Retinal pigment epithelial cell (primary cell): Measurements from ENCODE around the gene INKA1.

Experiments
- DNase-seq: peaks from one replicate; pipeline ENCODE4 v3.0.0-alpha.2; 2010; ENCODE audit warnings: low read depth
- H3K4me3 ChIP-seq: 2 replicates; pipeline ENCODE4 v1.5.1; 2011; ENCODE audit warnings: mild to moderate bottlenecking, low read length, control low read depth, moderate library complexity
- TF ChIP-seq, protein P1 (sequence below): conservative IDR thresholded peaks from 2 replicates; pipeline ENCODE4 v1.5.1; 2011; ENCODE audit warnings: low read depth, low read length, control low read depth, inconsistent platforms

Gene INKA1

DNA sequence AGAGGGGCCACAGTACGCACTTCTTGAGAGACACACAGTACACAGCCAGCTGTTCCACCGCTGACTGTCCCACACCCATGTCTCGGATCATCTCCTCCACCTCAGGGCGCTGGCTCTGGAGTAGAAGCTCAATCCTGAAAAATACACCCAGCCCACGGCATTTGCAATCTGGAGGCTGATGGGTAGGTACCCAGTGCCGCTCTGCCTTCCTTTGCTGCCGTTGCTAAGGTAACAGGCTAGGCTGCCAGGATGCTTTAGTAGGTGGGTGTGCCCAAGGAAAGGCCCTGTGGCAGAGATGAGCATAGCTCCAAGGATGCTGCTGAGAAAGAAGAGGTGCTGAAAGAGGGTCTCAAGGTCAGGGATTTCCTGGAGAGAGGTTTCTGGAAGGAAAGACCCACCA is 38.7 kb downstream of the INKA1 start:
- TF ChIP-seq, protein P1, sequence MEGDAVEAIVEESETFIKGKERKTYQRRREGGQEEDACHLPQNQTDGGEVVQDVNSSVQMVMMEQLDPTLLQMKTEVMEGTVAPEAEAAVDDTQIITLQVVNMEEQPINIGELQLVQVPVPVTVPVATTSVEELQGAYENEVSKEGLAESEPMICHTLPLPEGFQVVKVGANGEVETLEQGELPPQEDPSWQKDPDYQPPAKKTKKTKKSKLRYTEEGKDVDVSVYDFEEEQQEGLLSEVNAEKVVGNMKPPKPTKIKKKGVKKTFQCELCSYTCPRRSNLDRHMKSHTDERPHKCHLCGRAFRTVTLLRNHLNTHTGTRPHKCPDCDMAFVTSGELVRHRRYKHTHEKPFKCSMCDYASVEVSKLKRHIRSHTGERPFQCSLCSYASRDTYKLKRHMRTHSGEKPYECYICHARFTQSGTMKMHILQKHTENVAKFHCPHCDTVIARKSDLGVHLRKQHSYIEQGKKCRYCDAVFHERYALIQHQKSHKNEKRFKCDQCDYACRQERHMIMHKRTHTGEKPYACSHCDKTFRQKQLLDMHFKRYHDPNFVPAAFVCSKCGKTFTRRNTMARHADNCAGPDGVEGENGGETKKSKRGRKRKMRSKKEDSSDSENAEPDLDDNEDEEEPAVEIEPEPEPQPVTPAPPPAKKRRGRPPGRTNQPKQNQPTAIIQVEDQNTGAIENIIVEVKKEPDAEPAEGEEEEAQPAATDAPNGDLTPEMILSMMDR: no peak
- no peak overlapping the region for H3K4me3 ChIP-seq
- DNase-seq: no peak

DNA sequence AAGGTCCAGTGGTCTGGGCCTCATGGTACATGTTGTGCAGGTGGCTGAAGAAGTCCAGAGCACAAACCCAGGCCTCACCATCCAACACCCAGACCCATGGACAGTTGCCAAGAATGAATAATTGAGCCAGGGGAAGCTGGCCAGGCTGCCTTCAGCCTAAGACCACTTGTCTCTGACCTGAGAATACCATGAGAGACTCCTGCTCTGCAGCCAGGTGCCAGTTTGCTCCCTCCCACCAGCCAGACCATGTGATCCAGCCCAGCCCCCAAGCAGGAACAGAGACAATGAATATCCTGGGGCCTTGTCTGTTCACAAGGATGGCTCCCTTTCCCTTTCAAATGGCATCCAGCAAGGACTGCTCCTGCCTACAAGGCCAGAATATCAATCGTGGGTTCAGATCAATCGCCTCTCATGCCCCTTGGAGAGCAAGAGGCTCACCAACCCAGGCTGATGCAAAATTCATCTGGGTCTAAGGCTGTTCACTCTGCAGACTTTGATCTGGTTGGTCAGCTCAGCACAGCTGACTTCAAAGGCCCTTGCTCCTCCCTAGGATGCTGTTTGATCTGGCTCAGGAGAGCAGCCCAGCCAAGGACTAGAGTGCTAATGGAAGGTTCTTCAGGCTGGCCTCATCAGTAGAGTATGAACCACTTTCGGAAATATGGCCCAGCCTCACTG is 39.9 kb downstream of the INKA1 start:
- TF ChIP-seq, protein P1: no peak

DNA sequence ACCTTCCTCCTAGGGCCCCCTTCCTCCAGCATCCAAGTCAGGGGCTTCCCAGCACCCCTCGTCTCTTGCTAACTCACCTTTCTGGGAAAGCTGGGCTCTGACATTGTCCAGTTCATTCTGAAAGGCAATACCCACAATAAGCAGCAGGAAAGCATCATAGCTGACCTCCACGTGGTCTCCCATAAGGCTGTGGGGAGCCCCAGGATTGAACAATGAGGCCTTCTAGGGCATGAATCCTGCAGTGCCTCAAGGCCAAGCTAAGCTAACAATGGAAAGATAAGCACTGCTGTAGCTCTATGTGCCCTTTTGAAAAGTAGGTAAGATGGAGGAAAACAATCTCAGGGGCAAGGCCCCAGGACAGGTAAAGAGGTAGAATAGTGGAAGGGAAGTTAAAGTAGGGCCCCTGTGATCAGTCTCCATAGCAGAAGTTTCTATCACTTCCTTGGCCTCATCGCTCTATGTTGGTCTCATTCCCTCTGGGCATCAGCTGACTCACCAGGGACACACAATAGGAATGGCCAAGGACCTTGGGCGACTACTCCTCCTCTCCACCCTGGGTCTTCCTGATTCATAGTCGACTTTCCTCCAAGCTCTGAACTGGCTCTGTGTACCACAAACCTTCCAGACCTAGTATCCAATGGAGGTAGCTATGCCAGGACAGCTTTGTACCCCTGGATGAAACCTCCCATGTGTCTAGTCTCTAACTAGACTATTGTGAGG is 41.6 kb downstream of the INKA1 start:
- no peak overlapping the region for H3K4me3 ChIP-seq
- DNase-seq: no peak
- TF ChIP-seq, protein P1: no peak

More for the DNA sequence above, 39.9 kb downstream of the INKA1 start:
- no peak overlapping the region for H3K4me3 ChIP-seq
- DNase-seq: no peak

DNA sequence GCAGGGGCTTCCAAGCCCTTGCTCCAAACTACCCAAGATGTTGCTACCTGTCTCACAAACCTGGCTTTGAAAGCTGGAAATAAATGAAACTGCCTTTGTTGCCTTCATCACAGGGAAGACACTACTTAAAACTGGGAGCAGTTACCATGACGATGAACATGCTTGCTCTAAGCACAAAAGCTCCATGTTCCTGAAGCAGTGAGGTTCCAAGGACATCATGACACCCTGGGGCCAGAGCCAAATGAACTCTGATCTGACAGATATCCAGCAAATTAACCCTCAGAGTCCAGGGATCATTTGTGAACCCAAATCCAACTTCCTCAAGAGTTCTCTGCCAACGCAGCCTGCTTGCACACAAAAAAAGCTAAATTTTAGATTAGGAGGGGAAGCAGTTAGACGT is 42.6 kb downstream of the INKA1 start:
- H3K4me3 ChIP-seq: no peak overlapping the region
- TF ChIP-seq, protein P1: no peak
- no peak for DNase-seq
